EL (cell line): ENCODE measurements around the gene TIAM1.

Experiments used
- DNase-seq: peaks from one replicate; pipeline ENCODE4 v3.0.0-alpha.2; 2016

TIAM1 gene

GRCh38 chr21:31354604-31355443 lies 10.8 kb upstream of the TIAM1 start:
- DNase-seq: peak; percentile 68

- DNase-seq: no peak
These were observed 10.1 kb upstream of the TIAM1 start for GRCh38 chr21:31354122-31354521.

- DNase-seq: no peak
These were observed 8.8 kb upstream of the TIAM1 start for GRCh38 chr21:31352836-31353235.

- no peak for DNase-seq
These were observed 7.9 kb upstream of the TIAM1 start for GRCh38 chr21:31351960-31352359.

GRCh38 chr21:31351438-31351837 lies 7.4 kb upstream of the TIAM1 start:
- DNase-seq: peak; percentile 83

- DNase-seq: no peak
These were observed 5.1 kb upstream of the TIAM1 start for GRCh38 chr21:31349208-31349607.

- no peak for DNase-seq
These were observed 4.1 kb upstream of the TIAM1 start for GRCh38 chr21:31348188-31348587.

- no peak for DNase-seq
These were observed 3.5 kb upstream of the TIAM1 start for GRCh38 chr21:31347435-31348032.

- DNase-seq: no peak
These were observed 2.3 kb upstream of the TIAM1 start for GRCh38 chr21:31346256-31346821.

- DNase-seq: no peak
These were observed 1.1 kb upstream of the TIAM1 start for GRCh38 chr21:31345136-31345535.

- no peak for DNase-seq
These were observed 991 bp downstream of the TIAM1 start for GRCh38 chr21:31343030-31343510.

- DNase-seq: no peak
These were observed 1.7 kb downstream of the TIAM1 start for GRCh38 chr21:31342348-31342747.

GRCh38 chr21:31340942-31341487 lies 3.0 kb downstream of the TIAM1 start:
- DNase-seq: no peak

GRCh38 chr21:31340514-31340913 lies 3.5 kb downstream of the TIAM1 start:
- DNase-seq: no peak

GRCh38 chr21:31339721-31340120 lies 4.3 kb downstream of the TIAM1 start:
- DNase-seq: no peak

- DNase-seq: no peak
These were observed 5.1 kb downstream of the TIAM1 start for GRCh38 chr21:31338908-31339368.

GRCh38 chr21:31337996-31338907 lies 5.8 kb downstream of the TIAM1 start:
- DNase-seq: no peak

GRCh38 chr21:31337086-31337485 lies 7.0 kb downstream of the TIAM1 start:
- no peak for DNase-seq

GRCh38 chr21:31336739-31337040 lies 7.4 kb downstream of the TIAM1 start:
- no peak for DNase-seq

GRCh38 chr21:31335957-31336738 lies 7.9 kb downstream of the TIAM1 start:
- DNase-seq: peak; percentile 89

- no peak for DNase-seq
These were observed 9.4 kb downstream of the TIAM1 start for GRCh38 chr21:31334648-31335121.

- DNase-seq: no peak
These were observed 11.5 kb downstream of the TIAM1 start for GRCh38 chr21:31332525-31332924.
